Measurements from ENCODE around the gene CILP. TPM values are rescaled to one million over a fixed set of nuclear protein-coding genes. Genes with fewer than 3 reads are reported as not detected.

Gene CILP
- total RNA-seq, 2 donors from 2014 or later = 8.5 to 15.8 TPM

DNA sequence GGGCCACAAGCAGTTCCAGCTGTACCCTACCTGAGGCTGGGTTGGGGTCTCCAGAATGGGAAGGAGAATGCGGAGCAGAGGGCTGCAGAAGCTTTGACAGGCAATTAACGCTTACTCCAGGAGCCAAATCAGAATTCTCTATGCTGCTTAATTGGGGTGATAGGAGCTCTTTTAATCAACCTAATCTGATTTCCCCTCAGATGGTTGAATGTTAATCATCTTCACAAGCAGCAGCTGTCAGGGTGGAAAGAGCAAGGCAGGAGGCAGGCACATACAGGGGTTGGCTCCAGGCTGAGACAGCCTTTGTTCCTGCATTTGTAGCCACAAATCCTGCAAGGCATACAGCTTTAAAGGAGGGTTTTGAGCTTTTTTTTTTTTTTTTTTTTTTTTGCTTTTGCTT is 2.6 kb downstream of the CILP start:
- ATAC-seq (ENCODE audit: insufficient number of reproducible peaks, low FRiP score, low read depth) (no peak), DNase-seq (ENCODE audit: low spot score) (no peak)
- Histone ChIP-seq H3K27me3 (replicated peaks; ENCODE audit: insufficient read depth) (no peaks in the 10 kb centered on the region), H3K27ac (no peak overlapping the region), H3K4me1 (ENCODE audit: control insufficient read depth in 1 of 2, low read depth in 2 of 2) (no peaks in the 10 kb centered on the region), H3K9me3 (no peaks in the 10 kb centered on the region), H3K4me3 (no peak overlapping the region), H3K36me3 (no peaks in the 10 kb centered on the region)
- TF ChIP-seq CTCF (IDR thresholded peaks at IDR 0.05) = no peak

GRCh38 chr15:65207280-65207840 is 3.9 kb downstream of the CILP start:
- Histone ChIP-seq H3K27ac (no peak overlapping the region), H3K9me3 (no peaks in the 10 kb centered on the region), H3K4me3 (no peak overlapping the region), H3K36me3 (no peaks in the 10 kb centered on the region), H3K27me3 (replicated peaks; ENCODE audit: insufficient read depth) (no peaks in the 10 kb centered on the region), H3K4me1 (ENCODE audit: control insufficient read depth in 1 of 2, low read depth in 2 of 2) (no peaks in the 10 kb centered on the region)
- ATAC-seq (ENCODE audit: insufficient number of reproducible peaks, low FRiP score, low read depth) (no peak), DNase-seq (ENCODE audit: low spot score) (no peak)
- TF ChIP-seq CTCF (IDR thresholded peaks at IDR 0.05) = no peak

- no peak for ATAC-seq (ENCODE audit: insufficient number of reproducible peaks, low FRiP score, low read depth)
- DNase-seq (ENCODE audit: low spot score) = no peak
- TF ChIP-seq CTCF (IDR thresholded peaks at IDR 0.05) = no peak
- H3K9me3 ChIP-seq = no peaks in the 10 kb centered on the region
- no peaks in the 10 kb centered on the region for H3K27me3 ChIP-seq (replicated peaks; ENCODE audit: insufficient read depth)
- H3K36me3 ChIP-seq = no peaks in the 10 kb centered on the region
- no peak overlapping the region for H3K4me3 ChIP-seq
- no peaks in the 10 kb centered on the region for H3K4me1 ChIP-seq (ENCODE audit: control insufficient read depth in 1 of 2, low read depth in 2 of 2)
- no peak overlapping the region for H3K27ac ChIP-seq
Measured at GRCh38 chr15:65206750-65207149, 4.5 kb downstream of the CILP start.

GRCh38 chr15:65204931-65205660 is 6.2 kb downstream of the CILP start:
- DNase-seq (ENCODE audit: low spot score) (no peak), ATAC-seq (ENCODE audit: insufficient number of reproducible peaks, low FRiP score, low read depth) (no peak)
- no peak overlapping the region for H3K4me3 ChIP-seq
- no peak for TF ChIP-seq CTCF (IDR thresholded peaks at IDR 0.05)
- no peaks in the 10 kb centered on the region for H3K9me3 ChIP-seq
- H3K27me3 ChIP-seq (replicated peaks; ENCODE audit: insufficient read depth) = no peaks in the 10 kb centered on the region
- no peak overlapping the region for H3K27ac ChIP-seq
- H3K4me1 ChIP-seq (ENCODE audit: control insufficient read depth in 1 of 2, low read depth in 2 of 2) = no peaks in the 10 kb centered on the region
- no peaks in the 10 kb centered on the region for H3K36me3 ChIP-seq

DNA sequence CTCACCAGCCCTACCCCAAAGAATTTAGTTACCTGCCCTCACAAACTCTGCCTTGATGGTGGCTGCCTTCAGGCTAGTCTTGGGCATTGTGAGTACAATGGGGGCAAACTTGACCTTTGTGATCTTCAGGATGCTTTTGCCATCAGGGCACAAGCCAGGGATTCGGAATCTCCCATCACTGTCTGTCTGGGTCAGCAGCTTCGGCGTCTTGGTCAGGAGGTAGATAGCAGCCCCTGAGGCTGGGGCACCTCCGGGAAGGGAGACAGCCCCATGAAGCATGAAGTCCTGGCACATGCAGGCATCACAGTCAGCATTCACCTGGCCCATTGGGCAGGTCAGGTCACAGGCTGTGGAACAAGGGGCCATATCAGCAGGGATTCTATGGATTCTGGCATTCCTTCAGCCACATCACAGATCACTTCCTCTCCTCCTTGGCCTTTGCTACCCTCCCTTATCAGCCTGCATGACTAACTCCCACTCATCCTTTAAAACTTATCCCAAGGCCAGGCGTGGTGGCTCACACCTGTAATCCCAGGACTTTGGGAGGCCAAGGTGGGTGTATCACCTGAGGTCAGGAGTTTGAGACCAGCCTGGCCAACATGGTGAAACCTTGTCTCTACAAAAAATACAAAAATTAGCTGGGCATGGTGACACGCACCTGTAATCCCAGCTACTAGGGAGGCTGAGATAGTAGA is 6.9 kb downstream of the CILP start:
- H3K9me3 ChIP-seq = no peaks in the 10 kb centered on the region
- H3K27me3 ChIP-seq (replicated peaks; ENCODE audit: insufficient read depth) = no peaks in the 10 kb centered on the region
- H3K4me3 ChIP-seq = no peak overlapping the region
- no peak for ATAC-seq (ENCODE audit: insufficient number of reproducible peaks, low FRiP score, low read depth)
- no peak overlapping the region for H3K27ac ChIP-seq
- no peaks in the 10 kb centered on the region for H3K4me1 ChIP-seq (ENCODE audit: control insufficient read depth in 1 of 2, low read depth in 2 of 2)
- H3K36me3 ChIP-seq = no peaks in the 10 kb centered on the region
- TF ChIP-seq CTCF (IDR thresholded peaks at IDR 0.05) = no peak
- no peak for DNase-seq (ENCODE audit: low spot score)

Data from thoracic aorta (tissue), 2 donors.